Naive B cell (primary cell): Measurements from ENCODE around the gene PAQR4. TPM values are rescaled to one million over a fixed set of nuclear protein-coding genes. Genes with fewer than 3 reads are reported as not detected.
A peak's percentile ranks its signal among the peaks of the same experiment; 100 is the strongest.

Experiments used
- ATAC-seq, 2 donors: fragments of 150-1000 bp; cut with Tn5 transposase; 2 replicates each; pipeline ENCODE4 v1.10.0; 2021; ENCODE audit warnings: low read depth in 2 of 2, mild to moderate bottlenecking in 2 of 2, moderate library complexity in 2 of 2
- DNase-seq: peaks from one replicate; pipeline ENCODE4 v3.0.0; 2022
- H3K27ac Mint-ChIP-seq, 6 donors: one replicate each; pipeline ENCODE4 v1.8.0; 2020 to 2022; ENCODE audit warnings: mild to moderate bottlenecking in 6 of 6, mixed read lengths in 6 of 6, moderate library complexity in 5 of 6, inconsistent platforms in 2 of 6
- H3K27me3 Mint-ChIP-seq, 3 donors: one replicate each; pipeline ENCODE4 v1.8.0; 2021 to 2022; ENCODE audit warnings: mixed read lengths in 3 of 3, mild to moderate bottlenecking in 1 of 3
- H3K36me3 Mint-ChIP-seq, 2 donors: one replicate each; pipeline ENCODE4 v1.8.0; 2020 to 2022; ENCODE audit warnings: mixed read lengths in 2 of 2, inconsistent platforms in 1 of 2, mild to moderate bottlenecking in 1 of 2
- H3K4me1 Mint-ChIP-seq, 3 donors: one replicate each; pipeline ENCODE4 v1.8.0; 2020 to 2022; ENCODE audit warnings: mixed read lengths in 3 of 3, inconsistent platforms in 1 of 3, mild to moderate bottlenecking in 1 of 3, moderate library complexity in 1 of 3
- H3K4me3 Mint-ChIP-seq, 8 donors: one replicate each; pipeline ENCODE4 v1.8.0; 2020 to 2022; ENCODE audit warnings: mild to moderate bottlenecking in 8 of 8, mixed read lengths in 8 of 8, moderate library complexity in 8 of 8, inconsistent platforms in 2 of 8
- H3K9me3 Mint-ChIP-seq, 7 donors: one replicate each; pipeline ENCODE4 v1.8.0; 2020 to 2022; ENCODE audit warnings: mixed read lengths in 7 of 7, mild to moderate bottlenecking in 5 of 7, inconsistent platforms in 2 of 7, moderate library complexity in 1 of 7
- polyA plus RNA-seq, 6 donors: library from polyadenylated mRNA; unstranded; fragments of 300-500 nt; fragmentation: Illumina TruSeq; gene quantifications; one replicate each; pipeline ENCODE4 v1.2.3, GENCODE V29; 2021; ENCODE audit warnings: low read depth in 6 of 6

The PAQR4 gene
- polyA plus RNA-seq, 6 donors from 2014 or later = 0.43 to 1.3 (median 1.1) TPM; not detected in 1

DNA sequence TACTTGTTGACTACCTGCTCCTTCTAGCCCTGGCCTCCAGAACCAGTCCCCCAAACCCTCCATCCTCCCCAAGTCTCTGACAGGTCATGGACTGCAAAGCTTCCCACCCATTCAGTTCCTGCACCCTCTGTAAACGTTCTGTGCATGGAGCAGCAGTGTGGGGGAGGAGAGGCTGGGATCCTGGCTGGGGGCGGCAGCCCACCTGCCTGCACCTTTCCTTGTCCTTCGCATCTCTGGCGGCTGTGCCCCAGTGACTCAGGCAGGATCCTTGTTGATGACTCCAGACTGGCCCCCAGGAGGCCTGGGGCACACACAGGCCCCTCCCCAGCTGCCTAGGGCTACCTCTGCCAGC, 12.7 kb downstream of the PAQR4 start:
- ATAC-seq (no peak), DNase-seq (no peak)
- no peaks in the 10 kb centered on the region for H3K36me3 Mint-ChIP-seq
- H3K27ac Mint-ChIP-seq = peak overlapping the region in 4 of 6 donors; percentile 49 to 91 (median 54)
- H3K27me3 Mint-ChIP-seq = peaks cover 0 to 6% (median 3%) of the 10 kb centered on the region in 3 donors
- H3K9me3 Mint-ChIP-seq = no peaks in the 10 kb centered on the region
- peaks cover 13 to 29% (median 23%) of the 10 kb centered on the region in 3 donors for H3K4me1 Mint-ChIP-seq
- peak overlapping the region; percentile 36 to 93 (median 80) for H3K4me3 Mint-ChIP-seq

GRCh38 chr16:2982402-2982801, 13.3 kb downstream of the PAQR4 start:
- no peaks in the 10 kb centered on the region for H3K9me3 Mint-ChIP-seq
- peak overlapping the region in 1 of 6 donors; percentile 82 for H3K27ac Mint-ChIP-seq
- H3K4me3 Mint-ChIP-seq = peak overlapping the region in 7 of 8 donors; percentile 36 to 93 (median 79)

DNA sequence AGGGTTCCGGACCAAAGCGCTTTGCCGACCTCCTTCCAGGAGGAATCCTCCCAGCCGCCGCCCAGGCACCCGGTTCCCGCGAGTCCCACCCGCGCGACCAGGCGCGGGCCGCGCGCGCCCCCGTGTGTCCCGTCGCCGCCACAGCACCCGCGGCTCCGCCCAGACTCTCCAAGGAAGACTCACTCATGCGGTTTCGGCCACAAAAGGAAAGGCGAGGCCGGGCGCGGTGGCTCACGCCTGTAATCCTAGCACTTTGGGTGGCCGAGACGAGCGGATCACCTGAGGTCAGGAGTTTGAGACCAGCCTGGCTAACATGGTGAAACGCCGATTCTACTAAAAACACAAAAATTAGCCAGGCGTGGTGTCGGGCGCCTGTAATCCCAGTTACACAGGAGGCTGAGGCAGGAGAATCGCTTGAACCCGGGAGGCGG, 14.6 kb downstream of the PAQR4 start:
- Mint-ChIP-seq H3K36me3 (no peaks in the 10 kb centered on the region), H3K27me3 (peaks cover 0 to 18% (median 5%) of the 10 kb centered on the region in 3 donors), H3K4me1 (peaks cover 13 to 29% (median 23%) of the 10 kb centered on the region in 3 donors), H3K4me3 (peak overlapping the region; percentile 47 to 78 (median 54)), H3K9me3 (no peaks in the 10 kb centered on the region), H3K27ac (peak overlapping the region in 1 of 6 donors; percentile 77)
- DNase-seq = peak; percentile 49
- peak; percentile 43 to 45 for ATAC-seq

More at GRCh38 chr16:2982402-2982801, 13.3 kb downstream of the PAQR4 start:
- no peaks in the 10 kb centered on the region for H3K36me3 Mint-ChIP-seq
- peaks cover 0 to 8% (median 0%) of the 10 kb centered on the region in 3 donors for H3K27me3 Mint-ChIP-seq
- no peak for ATAC-seq
- peaks cover 13 to 29% (median 23%) of the 10 kb centered on the region in 3 donors for H3K4me1 Mint-ChIP-seq
- DNase-seq = no peak

- no peaks in the 10 kb centered on the region for H3K36me3 Mint-ChIP-seq
- no peaks in the 10 kb centered on the region for H3K9me3 Mint-ChIP-seq
- H3K27me3 Mint-ChIP-seq = peaks cover 0 to 35% (median 22%) of the 10 kb centered on the region in 3 donors
- ATAC-seq = no peak
- no peak for DNase-seq
- peak overlapping the region in 1 of 8 donors; percentile 5 for H3K4me3 Mint-ChIP-seq
- H3K4me1 Mint-ChIP-seq = peaks cover 10 to 26% (median 23%) of the 10 kb centered on the region in 3 donors
- H3K27ac Mint-ChIP-seq = no peak overlapping the region
These were observed 16.3 kb downstream of the PAQR4 start for GRCh38 chr16:2985462-2985861.

DNA sequence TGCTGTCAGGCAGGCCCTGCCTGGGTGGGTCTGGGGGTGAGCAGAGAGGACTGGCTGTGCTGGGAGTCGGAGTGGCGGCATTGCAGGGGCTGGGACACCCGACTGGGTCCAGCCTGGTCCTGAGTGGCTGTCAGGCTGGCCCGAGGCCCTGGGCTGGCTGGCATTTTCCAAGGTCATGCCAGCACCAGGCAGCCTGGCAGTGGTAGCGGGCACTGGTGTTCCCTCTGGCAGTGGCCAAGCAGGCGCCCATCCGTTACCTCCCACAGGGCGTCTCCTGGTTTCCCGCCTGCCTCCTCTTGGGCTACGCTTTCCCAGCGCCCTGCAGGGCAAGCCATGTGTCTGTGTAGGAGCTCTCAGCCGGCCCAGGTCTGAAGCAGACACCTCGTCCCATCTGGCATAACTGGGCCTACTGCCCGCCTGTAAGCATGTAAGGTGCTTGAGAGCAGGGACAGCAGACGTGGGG, 16.8 kb downstream of the PAQR4 start:
- no peaks in the 10 kb centered on the region for H3K9me3 Mint-ChIP-seq
- no peaks in the 10 kb centered on the region for H3K36me3 Mint-ChIP-seq
- no peak for ATAC-seq
- peaks cover 10 to 23% (median 23%) of the 10 kb centered on the region in 3 donors for H3K4me1 Mint-ChIP-seq
- no peak overlapping the region for H3K4me3 Mint-ChIP-seq
- peaks cover 0 to 40% (median 26%) of the 10 kb centered on the region in 3 donors for H3K27me3 Mint-ChIP-seq
- H3K27ac Mint-ChIP-seq = no peak overlapping the region
- DNase-seq = no peak

DNA sequence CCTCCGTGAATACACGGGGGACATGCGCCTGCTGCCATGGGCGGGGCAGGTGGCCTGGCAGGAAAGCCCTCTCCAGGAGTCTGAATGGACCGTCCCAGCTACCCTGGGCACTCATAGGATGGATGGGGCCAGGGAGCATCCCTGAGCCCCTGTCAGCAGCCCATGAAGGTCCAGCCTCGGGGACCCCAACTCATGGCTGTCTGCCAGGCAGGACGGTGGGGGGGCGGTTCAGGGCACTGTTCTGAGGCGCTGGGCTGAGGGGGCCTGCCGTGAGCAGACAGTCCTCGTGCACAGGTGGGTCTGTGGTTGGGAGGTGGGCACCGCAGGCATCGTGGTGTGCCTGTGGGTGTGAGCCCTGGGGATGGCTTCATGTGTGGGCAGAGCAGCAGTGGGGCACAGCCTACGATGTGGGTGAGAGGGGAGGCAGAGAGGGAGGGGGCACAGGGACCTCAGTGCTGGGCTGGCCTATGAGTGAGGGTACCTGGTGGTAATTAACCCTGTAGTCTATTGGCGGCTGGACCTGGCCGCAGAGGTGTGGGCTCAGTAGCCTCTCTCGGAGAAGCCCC, 17.6 kb downstream of the PAQR4 start:
- DNase-seq (no peak), ATAC-seq (no peak)
- Mint-ChIP-seq H3K9me3 (no peaks in the 10 kb centered on the region), H3K27ac (peak overlapping the region in 1 of 6 donors; percentile 76), H3K36me3 (no peaks in the 10 kb centered on the region), H3K4me3 (no peak overlapping the region), H3K27me3 (peaks cover 0 to 41% (median 27%) of the 10 kb centered on the region in 3 donors), H3K4me1 (peaks cover 7 to 20% (median 16%) of the 10 kb centered on the region in 3 donors)

DNA sequence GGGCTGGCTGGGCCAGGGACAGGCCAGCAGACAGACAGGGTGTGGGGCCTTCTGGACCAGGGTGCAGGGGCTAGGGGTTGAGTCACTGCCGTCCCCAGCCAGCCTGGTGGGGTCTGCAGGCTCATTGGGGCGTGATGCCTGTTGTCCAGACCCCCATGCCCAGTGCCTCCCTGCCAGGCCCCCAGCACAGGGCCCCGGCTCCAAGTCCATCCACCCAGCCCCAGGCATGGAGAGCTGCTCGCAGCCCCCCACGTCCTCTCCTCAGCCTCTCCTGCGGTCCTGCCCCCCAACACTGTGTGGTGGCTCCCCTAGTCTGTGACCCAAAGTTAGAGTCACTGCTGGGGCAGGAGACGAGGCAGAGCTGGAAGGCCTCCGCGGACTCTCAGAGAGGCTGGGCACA, 18.1 kb downstream of the PAQR4 start:
- no peaks in the 10 kb centered on the region for H3K36me3 Mint-ChIP-seq
- DNase-seq = no peak
- H3K9me3 Mint-ChIP-seq = no peaks in the 10 kb centered on the region
- no peak overlapping the region for H3K4me3 Mint-ChIP-seq
- H3K27ac Mint-ChIP-seq = no peak overlapping the region
- no peak for ATAC-seq
- peaks cover 4 to 14% (median 10%) of the 10 kb centered on the region in 3 donors for H3K4me1 Mint-ChIP-seq
- peaks cover 0 to 46% (median 33%) of the 10 kb centered on the region in 3 donors for H3K27me3 Mint-ChIP-seq

DNA sequence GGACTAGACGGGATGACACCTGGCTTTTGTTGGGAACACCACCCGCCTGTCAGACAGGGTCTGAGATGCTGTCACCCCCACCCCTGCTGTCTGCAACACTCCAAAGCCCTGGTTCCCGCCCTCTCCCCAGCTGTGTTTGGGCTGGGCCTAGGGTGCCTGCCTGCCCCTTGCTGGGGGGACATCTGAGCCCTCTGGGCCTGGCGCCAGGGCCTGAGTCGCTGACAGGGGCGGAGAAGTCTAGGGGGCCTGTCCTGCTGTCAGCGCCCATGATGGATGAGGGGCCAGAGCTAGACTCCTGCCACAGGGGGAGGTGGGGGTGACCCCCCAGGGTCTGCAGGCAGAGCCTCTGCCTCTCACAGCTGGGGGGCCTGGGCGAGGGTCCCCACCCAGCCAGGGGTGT, 18.7 kb downstream of the PAQR4 start:
- Mint-ChIP-seq H3K4me3 (no peak overlapping the region), H3K27me3 (peaks cover 0 to 46% (median 33%) of the 10 kb centered on the region in 3 donors), H3K27ac (no peak overlapping the region), H3K36me3 (no peaks in the 10 kb centered on the region), H3K4me1 (peaks cover 0 to 9% (median 4%) of the 10 kb centered on the region in 3 donors), H3K9me3 (no peaks in the 10 kb centered on the region)
- DNase-seq (no peak), ATAC-seq (no peak)

GRCh38 chr16:2988590-2989099, 19.5 kb downstream of the PAQR4 start:
- H3K27ac Mint-ChIP-seq = no peak overlapping the region
- DNase-seq = no peak
- ATAC-seq = no peak
- H3K36me3 Mint-ChIP-seq = no peaks in the 10 kb centered on the region
- H3K27me3 Mint-ChIP-seq = peaks cover 0 to 46% (median 33%) of the 10 kb centered on the region in 3 donors
- no peak overlapping the region for H3K4me3 Mint-ChIP-seq
- peaks cover 0 to 4% (median 0%) of the 10 kb centered on the region in 3 donors for H3K4me1 Mint-ChIP-seq
- H3K9me3 Mint-ChIP-seq = no peaks in the 10 kb centered on the region

DNA sequence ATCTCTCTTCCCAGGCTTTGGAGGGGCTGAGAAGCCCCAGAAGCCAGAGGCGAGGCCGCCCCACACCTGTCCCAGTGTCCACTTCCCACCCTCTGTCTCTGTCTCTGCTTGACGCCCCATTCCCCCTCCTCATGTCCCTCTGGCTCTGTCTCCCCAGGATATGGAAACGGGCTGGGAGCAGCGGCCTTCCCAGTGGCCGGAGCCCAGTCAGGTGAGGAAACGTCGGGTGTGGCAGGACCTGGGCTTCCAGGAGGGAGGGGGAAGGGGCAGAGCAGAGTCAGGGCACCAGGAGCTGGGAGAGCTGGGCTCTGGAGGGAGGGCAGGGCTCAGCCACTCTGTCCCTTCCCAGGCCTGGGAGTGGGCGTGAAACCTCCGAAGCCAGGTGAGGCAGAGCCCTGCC, 21.7 kb downstream of the PAQR4 start:
- Mint-ChIP-seq H3K27me3 (peaks cover 0 to 46% (median 33%) of the 10 kb centered on the region in 3 donors), H3K9me3 (no peaks in the 10 kb centered on the region), H3K4me1 (no peaks in the 10 kb centered on the region)

GRCh38 chr16:2991566-2992261, 22.6 kb downstream of the PAQR4 start:
- ATAC-seq (no peak), DNase-seq (no peak)
- Mint-ChIP-seq H3K36me3 (no peaks in the 10 kb centered on the region), H3K4me1 (no peaks in the 10 kb centered on the region), H3K4me3 (no peak overlapping the region), H3K27me3 (peaks cover 0 to 42% (median 33%) of the 10 kb centered on the region in 3 donors), H3K9me3 (no peaks in the 10 kb centered on the region), H3K27ac (no peak overlapping the region)

More for the DNA sequence above, 21.7 kb downstream of the PAQR4 start:
- H3K4me3 Mint-ChIP-seq = no peak overlapping the region
- H3K36me3 Mint-ChIP-seq = no peaks in the 10 kb centered on the region
- H3K27ac Mint-ChIP-seq = no peak overlapping the region
- ATAC-seq = no peak
- DNase-seq = no peak

GRCh38 chr16:2992383-2993081, 23.4 kb downstream of the PAQR4 start:
- no peak for ATAC-seq
- peaks cover 0 to 38% (median 33%) of the 10 kb centered on the region in 3 donors for H3K27me3 Mint-ChIP-seq
- H3K4me1 Mint-ChIP-seq = no peaks in the 10 kb centered on the region
- no peaks in the 10 kb centered on the region for H3K9me3 Mint-ChIP-seq
- H3K36me3 Mint-ChIP-seq = no peaks in the 10 kb centered on the region
- H3K27ac Mint-ChIP-seq = no peak overlapping the region
- no peak for DNase-seq
- no peak overlapping the region for H3K4me3 Mint-ChIP-seq

DNA sequence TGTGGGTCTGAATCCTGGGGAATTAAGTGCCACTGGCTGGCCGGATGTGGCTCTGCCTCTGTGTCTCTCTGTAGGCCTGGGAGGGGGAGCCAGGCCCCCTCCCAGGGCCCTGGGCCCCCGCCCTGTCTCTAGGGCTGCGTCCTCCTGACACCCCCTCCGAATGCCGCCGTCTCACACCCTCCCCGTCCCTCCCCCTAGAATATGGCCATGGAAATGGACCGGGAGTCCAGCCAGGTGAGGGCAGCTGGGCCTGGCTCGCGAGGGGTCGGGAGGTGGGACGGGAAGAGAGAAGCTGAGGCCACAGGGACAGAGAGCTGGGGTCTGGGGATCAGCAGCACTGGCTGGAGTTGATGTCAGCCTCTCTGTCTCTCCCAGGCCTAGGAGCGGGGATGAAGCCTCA, 27.1 kb downstream of the PAQR4 start:
- H3K36me3 Mint-ChIP-seq = no peaks in the 10 kb centered on the region
- no peak for DNase-seq
- H3K27me3 Mint-ChIP-seq = peaks cover 0 to 38% (median 22%) of the 10 kb centered on the region in 3 donors
- no peak overlapping the region for H3K27ac Mint-ChIP-seq
- H3K4me1 Mint-ChIP-seq = no peaks in the 10 kb centered on the region
- no peaks in the 10 kb centered on the region for H3K9me3 Mint-ChIP-seq
- no peak overlapping the region for H3K4me3 Mint-ChIP-seq
- no peak for ATAC-seq
